M059J (cell line): ENCODE results near the gene DDIT3. TPM values are rescaled to one million over a fixed set of nuclear protein-coding genes. Genes with fewer than 3 reads are reported as not detected.
A peak's percentile ranks its signal among the peaks of the same experiment; 100 is the strongest.

ENCODE experiments used
- DNase-seq: peaks from one replicate; pipeline ENCODE4 v3.0.0-alpha.2; 2012; ENCODE audit warnings: low read depth
- total RNA-seq: library from RNA; depleted of rRNA; stranded (reverse); fragments of >200 nt; shearing (Covaris generic); gene quantifications from 2 replicates; pipeline ENCODE4 v1.2.3, GENCODE V29; 2014

Gene DDIT3
- total RNA-seq, 1 experiment from 2014 or later, result 39.3 TPM

DNA sequence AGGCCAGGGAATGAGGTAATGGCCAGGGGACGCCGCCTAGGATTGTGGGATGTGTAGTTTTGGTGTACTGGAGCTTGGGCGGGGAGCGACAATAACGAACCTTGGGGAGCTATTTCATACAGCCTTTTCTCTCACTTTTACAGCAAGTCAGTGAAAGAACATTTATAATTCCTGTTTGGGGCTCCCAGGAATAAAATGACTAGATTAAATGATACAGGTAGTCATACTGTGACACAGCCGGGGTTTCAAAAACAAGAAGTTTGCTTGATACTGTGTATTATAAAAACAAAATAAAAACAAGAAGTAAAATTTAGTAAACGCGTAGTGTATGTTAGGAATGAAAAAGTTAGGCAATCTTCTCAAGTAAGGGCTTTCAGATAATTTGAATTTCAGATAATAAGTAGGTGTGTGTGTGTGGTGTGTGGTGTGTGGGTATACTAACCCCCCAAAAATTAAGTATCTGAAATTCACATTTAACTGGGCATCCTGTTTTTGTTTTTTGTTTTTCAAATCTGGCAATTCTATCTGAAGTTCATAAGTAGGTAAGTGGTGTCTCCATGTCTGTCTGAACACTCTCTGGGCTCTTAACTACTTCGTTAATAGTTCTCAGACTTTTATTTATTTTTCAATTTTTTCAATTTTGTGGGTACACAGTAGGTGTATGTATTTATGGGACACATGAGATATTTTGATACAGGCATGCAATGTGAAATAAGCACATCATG, 27.1 kb upstream of the DDIT3 start:
- DNase-seq, result no peak

DNA sequence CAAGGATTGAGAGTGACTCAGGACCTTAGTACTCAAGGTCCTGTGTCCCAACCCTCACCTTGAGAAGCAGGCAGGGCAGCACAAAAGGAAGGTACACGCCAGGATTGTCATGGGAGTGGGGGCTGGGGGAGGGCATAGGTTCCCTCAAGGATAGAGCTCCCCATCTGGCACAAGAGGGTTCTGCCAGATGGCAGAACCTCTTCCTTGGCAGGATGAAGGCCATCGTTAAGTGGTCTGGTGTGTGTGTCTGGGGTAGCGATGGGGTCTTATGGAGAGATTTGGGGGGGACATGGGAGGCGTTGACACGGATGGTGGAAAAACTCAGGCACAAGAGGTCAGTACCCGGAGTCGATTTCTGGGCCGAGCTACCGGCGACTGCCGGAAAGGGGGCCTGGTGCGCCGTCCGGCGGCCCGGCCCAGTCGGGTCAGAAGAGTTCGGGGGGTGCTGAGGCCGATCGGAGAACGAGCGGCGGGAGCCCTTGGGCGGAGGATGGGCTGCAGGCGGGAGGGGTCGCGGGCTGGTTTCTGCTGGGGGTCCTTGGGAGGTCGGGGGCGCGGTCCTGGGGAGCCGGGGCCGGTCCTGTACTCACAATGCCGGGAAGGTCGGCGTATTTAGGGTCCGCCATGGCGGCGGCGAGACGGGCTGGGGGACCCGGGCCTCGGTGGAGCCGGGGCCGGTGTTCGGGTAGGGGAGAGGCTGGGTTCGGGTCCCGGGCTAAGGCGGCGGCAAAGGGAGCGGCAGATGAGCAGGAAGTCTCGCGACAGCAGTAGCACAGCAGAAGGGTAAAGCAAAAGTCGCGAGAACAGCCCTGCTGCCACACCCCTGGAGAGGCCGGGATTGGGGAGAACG, 26.3 kb upstream of the DDIT3 start, which contains the start of gene DCTN2:
DCTN2 (minus strand) TSS at position 755 of the 850 bp plus-strand sequence; CDS start at position 626, 129 bp downstream.
- DNase-seq, result peak; percentile 97

DNA sequence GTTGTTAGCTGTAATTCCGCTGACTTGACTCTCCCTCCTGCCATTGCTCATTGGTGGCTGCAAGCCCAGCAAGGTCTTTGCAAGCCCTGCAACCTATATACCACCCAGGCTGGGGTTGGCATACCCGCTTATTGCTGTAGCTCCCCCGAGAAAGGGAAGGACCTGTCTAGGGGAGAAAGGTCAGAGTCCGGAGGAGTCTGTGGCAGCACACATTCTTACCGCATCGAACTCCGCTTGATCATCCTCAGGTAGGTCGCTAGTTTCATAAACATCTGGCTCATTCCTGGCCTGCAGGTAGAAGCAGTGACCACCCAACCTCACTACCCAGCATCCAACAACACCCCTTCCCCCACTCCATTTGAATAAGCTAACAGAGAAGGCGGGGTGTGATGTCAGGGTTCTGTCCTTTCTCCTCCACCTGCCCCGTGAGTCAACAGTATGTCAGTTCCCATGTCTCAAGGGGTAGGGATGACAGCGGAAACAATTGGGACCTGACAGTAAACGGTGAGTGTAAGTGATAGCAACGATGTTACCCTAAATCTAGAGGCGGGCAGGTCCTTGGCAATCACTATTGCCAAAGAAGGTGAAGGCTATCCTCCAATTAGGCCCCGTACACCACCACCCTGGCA, 25.6 kb upstream of the DDIT3 start:
- DNase-seq, result no peak

DNA sequence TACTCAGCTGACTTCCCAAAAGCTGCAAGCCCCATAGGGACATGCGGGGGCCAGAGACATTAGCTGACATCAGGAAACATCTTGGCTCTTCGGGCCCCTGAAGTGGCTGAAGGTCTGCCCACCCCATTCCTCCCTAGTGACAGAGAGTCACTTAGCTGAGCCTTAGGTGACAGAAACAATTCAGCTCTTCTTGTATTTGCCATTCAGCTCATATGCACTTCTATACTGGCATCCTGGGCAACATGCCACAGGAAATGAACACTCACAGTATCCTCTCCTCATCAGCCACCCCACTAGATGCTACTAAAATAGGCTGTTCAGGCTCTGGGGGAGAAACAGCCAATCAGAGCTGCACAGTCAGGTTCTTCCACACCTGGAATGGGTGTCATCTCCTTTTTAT, 23.3 kb upstream of the DDIT3 start:
- DNase-seq, result peak; percentile 25

DNA sequence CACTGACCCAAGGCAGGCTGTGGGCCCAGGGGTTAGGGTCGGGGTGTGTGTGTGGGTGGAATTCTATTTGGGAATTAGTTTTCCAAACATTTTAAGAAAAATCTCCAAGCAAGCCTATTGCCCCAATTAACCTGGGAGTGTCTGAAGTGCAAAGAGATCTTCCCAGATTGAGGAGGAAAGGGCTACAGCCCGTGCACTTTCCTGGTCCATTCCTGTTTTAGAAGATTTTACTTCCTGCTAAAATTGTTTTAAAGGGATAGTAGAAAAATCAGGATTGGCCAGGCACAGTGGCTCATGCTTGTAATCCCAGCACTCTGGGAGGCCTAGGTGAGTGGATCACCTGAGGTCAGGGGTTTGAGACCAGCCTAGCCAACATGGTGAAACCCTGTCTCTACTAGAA, 21.4 kb upstream of the DDIT3 start:
- no peak for DNase-seq

DNA sequence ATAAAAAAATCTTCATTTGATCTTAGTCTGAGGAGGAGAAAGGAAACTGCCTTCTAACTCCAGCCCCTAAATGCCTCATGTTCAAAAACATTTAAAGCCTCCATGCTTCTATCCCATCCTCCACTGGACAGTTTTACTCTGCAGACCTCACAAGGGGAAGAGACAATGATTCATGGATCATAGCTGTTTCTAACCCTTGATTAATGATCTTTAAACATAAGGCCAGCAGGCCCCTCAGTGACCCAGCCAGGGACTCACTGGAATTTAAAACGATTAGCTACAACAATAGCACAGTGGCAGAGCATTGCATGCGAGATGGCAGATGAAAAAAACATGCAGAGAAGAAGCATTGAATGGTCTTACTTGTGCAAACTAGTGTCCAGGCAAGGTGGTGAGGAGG, 20.7 kb upstream of the DDIT3 start:
- no peak for DNase-seq

DNA sequence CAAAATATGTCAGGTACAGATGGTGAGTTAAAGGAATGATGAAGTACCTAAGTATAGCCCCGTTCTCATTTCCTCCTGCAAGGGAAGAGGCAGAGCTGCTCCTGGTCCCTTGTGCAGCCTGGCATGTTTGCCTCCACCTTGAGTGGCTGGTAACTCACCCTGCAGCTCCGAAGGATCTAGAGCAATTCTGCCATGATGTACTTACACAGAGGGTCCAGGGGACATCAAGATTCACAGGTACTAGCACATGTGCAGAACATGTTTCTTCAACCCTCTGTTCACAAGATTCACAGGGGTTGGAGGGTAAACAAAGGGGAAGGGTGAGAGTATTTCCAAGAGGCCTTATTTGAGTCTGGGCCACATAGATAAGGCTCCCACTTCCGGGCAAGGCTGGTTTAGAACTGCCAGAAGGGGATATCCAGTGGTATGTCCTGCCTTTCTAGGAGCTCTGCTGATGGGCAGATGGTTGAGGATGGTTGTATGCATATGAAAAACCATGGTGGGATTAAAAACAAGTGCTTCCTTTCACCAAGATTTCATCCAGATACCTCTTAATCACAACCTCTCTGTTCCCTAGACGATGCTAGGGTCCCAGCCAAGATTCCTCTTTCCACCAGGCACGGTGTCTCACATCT, 18.9 kb upstream of the DDIT3 start:
- DNase-seq, result no peak

DNA sequence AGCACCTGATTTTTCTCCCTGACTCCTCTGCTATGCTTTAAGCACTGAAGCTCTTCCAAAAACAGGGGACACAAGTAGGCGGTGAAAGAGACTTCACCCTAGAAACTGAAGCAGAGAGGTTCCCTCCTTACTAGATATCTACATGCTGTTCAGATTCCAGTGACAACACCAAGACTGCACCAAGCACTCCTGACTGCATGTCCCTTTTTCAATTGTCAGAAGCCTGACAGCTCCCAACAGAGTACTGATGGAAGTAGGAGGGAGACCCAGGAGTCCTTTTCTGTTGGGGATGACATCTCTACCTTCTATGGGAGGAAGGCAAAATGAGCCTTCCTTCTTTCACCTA, 16.3 kb upstream of the DDIT3 start:
- no peak for DNase-seq

DNA sequence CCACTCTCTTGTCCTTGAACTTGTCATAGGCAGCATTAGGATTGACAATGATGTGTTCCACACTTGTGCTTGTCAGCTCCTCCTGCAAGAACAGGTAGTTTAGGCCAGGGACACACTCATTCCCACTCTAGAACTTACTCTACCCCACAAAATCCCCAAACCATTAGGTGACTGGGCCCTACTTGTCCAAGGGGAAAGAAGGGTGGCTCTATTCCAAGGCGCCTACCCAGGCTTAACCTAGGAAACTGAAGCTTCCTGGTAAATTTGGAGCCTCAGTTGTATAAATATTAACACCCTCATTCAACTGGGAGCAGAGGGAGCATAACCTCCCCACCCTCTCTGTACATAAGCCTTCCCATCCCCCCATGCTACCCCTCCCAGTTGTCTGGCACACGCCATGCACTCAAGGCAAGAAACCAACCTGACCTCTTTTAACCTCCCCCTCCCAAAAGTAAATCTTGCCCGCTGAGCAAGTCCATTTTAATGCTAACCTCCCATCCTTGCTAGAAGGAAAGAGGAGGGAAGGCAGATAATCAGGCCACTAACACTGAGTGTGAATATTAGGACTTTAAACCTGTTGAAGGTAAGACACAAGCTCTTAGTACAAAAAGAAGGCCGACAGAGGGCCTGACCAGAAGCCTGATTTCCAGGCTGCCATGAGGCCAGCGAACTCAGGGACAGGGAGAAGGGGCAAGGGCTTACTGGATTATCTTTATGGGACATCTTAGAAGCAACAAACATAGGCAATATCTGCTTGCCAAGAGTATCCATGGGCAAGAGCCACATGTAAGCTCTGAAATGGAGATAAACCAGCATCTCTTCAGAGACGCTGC, 15.7 kb upstream of the DDIT3 start:
- no peak for DNase-seq

DNA sequence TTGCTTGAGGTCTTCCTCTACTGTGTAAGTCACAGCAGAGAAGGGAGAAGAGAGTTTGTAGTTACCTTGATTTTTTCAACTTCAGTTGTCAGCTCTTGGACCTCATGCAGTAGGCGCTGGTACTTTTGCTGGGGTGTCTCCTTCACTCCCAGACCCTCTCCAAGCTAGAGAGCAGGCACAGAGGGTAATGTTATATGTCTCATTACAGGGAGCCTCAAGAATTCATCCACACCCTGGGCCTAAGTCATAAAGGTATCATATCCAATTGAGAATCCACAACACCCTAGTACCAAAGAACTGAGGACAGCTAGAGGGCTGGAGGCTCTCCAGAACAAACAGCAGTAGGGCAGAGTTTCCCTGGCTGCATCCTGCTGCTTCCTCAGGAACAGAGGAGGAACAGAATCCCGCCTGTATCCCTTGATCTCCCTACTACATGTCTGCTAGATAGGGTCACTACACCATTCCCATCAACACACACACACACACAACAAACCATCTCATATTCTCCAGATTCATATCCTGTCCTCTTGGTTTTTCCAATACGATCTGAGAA, 14.8 kb upstream of the DDIT3 start:
- no peak for DNase-seq

DNA sequence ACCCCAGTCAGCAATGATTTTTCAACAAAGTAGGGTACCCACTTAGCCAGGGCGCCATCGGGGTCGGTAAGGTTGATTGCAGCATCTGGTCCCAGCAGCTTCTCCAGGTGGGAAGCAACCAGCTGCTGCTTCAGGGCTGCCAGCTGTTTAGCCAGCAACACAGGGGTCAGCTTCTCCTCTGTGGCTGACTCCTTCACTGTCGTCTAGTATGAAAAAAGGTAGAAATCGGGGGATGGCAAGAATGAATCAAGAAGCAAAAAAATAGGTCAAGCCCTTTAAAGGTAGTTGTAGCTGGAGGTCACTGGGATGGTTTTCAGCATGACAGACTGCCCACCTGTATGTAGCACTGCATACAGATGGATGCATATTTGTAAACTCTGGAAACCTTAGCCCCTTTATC, 13.9 kb upstream of the DDIT3 start:
- DNase-seq, result no peak

DNA sequence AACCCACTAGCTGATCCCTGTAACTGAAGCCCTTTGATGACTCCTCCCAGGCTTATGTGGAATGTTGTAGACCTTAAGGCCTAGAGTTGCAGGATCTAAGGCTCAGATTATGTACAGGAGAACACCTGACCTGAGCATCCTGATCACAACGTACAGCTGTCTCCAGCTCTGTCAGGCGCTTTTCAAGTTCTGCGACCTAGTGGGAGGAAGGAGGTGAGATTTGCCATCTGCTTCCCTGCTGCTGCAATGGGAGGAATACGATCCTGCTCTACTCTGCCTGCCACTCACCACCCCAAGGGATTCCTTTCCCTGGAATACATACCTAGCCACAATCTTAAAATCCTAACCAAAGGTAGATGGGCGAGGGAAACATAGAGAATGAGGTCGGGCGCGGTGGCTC, 12.8 kb upstream of the DDIT3 start:
- no peak for DNase-seq

DNA sequence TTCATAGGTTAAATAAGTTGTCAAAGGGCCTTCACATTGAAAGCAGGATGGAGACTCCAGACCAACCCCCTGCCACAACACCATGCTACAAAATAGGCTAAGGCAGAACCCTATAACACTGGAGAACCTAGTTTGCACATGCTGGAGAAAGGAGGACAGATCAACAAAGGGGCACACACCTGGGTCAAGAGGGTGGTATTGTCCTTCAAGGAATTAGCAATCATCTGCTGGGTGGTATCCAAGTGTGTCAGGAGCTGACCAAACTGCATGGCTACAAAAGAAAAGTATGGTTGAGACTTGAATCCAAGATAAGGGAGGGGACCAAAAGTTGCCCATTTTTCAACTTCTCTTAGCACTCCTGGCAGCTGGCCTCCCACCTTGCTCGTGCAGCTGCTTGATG, 11.5 kb upstream of the DDIT3 start:
- no peak for DNase-seq

DNA sequence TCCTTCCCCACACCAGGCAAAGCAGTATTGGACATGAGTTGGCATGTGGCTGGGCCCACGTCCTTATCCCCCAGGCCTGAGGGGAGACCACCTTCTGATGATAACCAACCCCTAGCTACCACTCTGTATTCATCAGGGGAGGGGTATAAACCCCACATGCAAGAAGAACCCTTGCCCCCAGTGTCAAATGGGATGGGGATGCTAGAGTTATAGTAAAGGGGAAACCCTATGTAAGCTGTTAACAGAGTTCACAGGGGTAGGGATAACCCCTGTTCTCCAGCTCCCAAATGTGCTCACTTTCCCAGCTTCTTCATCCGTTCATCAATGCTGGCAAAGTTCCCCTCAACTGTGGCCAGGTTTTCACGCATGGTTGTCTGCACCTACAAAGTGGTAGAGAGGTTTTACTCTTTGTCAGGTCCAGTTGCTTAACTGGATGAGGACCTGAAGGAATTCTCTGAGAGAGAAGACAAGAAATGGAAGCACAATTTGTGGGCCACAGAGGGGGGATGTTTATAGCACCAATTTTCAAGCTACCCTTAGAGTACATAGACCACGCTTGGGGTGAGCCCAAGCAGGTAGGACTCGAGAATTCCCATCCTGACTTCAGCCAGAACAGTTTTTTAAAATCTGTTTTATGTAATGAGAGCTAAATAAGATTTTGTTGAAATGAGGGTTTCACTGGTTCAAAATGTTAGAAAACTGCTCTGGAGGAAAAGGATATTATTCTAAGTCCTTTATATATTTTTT, 10.3 kb upstream of the DDIT3 start:
- no peak for DNase-seq

DNA sequence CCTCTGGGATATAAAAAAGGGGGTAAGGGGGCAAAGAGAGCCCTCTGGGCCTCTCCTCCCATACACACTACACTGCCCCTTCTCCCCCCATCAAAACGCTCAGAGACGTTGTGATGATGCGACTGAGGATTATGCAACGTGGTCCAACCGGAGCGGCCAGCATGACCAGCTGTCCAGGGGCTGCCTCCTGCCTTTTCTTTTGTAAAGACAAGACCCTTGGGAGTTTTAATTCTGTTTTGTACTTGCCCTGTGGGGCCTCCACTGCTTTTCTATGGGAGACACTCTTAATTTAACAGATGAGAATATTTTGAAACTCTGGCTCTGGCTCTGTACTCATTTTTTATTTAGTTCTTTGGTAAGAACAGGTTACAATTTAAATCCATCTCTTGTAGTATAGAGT, 9.5 kb upstream of the DDIT3 start:
- DNase-seq, result no peak

DNA sequence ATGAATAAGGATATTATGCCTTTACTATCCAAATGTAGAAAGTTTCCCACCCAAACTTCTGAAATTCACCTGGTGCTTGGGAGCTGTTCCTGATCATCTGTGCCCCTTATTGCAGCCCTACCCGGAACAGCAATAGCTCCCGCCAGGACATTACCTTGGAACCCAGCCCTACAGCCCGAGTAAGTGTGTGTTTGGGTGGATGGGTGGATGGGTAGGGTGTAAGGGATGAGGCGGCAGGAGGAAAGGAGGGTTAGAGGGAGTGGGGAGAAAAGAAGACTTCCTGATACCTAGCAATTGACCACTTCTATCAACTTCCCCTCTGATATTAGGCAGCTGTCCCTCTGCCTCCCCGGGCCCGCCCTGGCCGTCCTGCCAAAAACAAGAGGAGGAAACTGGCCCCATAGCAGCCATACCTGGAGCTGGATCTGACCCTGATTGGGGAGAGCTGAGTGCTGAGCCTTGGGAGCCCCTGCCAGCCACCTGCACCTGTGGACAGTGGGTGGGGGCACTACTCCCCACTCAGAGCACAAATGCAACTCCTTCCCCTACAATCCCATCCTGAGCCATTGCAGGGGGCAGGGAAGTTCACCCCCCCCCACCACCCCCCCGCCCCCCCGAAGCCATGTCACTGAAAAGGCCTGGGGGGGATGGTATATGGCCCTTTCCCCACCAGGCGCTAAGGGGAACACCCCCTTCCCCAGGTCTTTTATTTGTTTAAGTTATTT, 8.7 kb upstream of the DDIT3 start:
- no peak for DNase-seq

DNA sequence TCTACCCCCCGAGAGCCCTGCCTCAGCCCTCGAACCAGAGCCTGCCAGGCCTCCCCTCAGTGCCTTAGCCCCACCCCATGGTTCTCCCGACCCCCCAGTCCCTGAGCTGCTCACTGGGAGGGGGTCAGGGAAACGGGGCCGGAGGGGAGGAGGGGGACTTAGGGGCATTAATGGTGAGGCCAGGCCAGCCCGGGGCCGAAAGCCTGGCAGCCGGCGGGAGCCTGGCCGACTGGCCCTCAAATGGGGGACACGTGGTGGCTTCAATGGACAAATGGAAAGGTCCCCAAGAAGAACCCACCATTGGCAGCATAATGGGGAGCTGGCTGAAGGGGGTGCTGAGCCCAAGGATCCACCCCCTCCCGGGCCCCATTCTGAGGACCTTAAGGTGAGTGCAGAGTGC, 7.9 kb upstream of the DDIT3 start:
- DNase-seq, result no peak

DNA sequence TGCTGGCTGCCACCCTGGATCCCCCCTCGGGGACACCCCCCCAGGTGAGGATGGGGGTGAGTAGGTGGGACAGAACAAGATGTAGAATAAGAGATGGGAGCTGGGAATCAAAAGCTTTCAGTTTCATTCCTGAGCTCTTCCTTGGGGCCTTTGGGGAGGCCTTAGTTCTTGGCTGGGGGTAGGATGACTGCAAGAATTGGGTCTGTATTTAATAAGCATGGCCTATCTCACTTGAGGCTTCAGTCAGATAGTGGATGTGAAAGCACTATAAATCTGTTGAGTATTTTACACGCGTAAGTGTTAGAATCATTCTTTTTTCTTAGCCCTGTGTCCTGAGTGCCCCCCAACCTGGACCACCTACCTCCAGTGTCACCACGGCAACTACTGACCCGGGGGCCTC, 6.9 kb upstream of the DDIT3 start:
- DNase-seq, result no peak

DNA sequence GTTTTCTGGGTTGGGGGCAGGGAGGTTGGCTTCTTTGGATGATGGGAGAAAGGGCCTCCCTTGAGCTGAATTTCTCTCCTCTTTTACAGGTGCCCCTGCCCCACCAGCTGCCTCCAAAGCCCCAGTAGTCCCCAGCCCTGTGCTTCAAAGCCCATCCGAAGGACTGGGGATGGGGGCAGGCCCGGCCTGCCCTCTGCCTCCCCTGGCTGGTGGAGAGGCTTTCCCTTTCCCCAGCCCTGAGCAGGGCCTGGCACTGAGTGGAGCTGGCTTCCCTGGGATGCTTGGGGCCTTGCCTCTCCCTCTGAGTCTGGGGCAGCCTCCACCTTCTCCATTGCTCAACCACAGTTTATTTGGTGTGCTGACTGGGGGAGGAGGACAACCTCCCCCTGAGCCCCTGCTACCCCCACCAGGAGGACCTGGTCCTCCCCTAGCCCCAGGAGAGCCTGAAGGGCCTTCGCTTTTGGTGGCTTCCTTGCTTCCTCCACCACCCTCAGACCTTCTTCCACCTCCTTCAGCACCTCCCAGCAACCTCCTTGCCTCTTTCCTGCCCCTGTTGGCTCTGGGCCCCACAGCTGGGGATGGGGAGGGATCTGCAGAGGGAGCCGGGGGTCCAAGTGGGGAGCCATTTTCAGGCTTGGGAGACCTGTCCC, 6.3 kb upstream of the DDIT3 start:
- no peak for DNase-seq
